ENCODE data around the gene ZDHHC4. TPM values are rescaled to one million over a fixed set of nuclear protein-coding genes. Genes with fewer than 3 reads are reported as not detected.

Gene ZDHHC4
- total and polyA plus RNA-seq, 9 of the 15 experiments (the other 6 are each of a cell fraction or from before 2014, with no cell fraction given), result 33.4 to 106 (median 58.3) TPM

- TF ChIP-seq SMAD4 (CRISPR knock-in tag; conservative IDR thresholded peaks at IDR 0.05) (no peak), XRCC4 (IDR thresholded peaks at IDR 0.05; ENCODE audit: extremely low read depth, insufficient read depth, insufficient read length) (no peak), ATF7 (IDR thresholded peaks at IDR 0.05) (peak; percentile 32; the same call in 1 of the 2 replicates), THRB (CRISPR knock-in tag; conservative IDR thresholded peaks at IDR 0.05) (no peak), CGGBP1 (CRISPR knock-in tag; IDR thresholded peaks at IDR 0.05) (no peak), ZNF512 (tag; IDR thresholded peaks at IDR 0.05) (no peak), SLC30A9 (CRISPR knock-in tag; IDR thresholded peaks at IDR 0.05) (no peak), ZNF316 (IDR thresholded peaks at IDR 0.05) (no peak), BRF2 (IDR thresholded peaks at IDR 0.05; ENCODE audit: borderline replicate concordance, insufficient read depth, insufficient read length) (no peak), HSF4 (CRISPR knock-in tag; IDR thresholded peaks at IDR 0.05; ENCODE audit: borderline replicate concordance) (no peak), HNRNPUL1 (IDR thresholded peaks at IDR 0.05; ENCODE audit: low read length) (no peak), ATF1 (CRISPR knock-in tag; IDR thresholded peaks at IDR 0.05) (0 out of 2 replicates have a peak, but pooled peaks have one; percentile 46), ATF1 (tag; IDR thresholded peaks at IDR 0.05) (peak; percentile 91), CTCFL (IDR thresholded peaks at IDR 0.05; ENCODE audit: borderline replicate concordance, insufficient read depth, low read depth, low read length, poor library complexity, severe bottlenecking) (no peak), SIRT6 (IDR thresholded peaks at IDR 0.05; ENCODE audit: low read depth, low read length) (no peak), ARNT (IDR thresholded peaks at IDR 0.05) (no peak), FOXO4 (CRISPR knock-in tag; IDR thresholded peaks at IDR 0.05) (no peak), NFIX (CRISPR knock-in tag; IDR thresholded peaks at IDR 0.05; ENCODE audit: low read depth) (no peak), FOXM1 (IDR thresholded peaks at IDR 0.05; ENCODE audit: low read depth) (no peak), FOXM1 (CRISPR knock-in tag; IDR thresholded peaks at IDR 0.05; ENCODE audit: low read depth) (no peak)
These were observed 35.6 kb downstream of the ZDHHC4 start (continued) for GRCh38 chr7:6612819-6613218.
